ENCODE results near the gene CLMN.
"Not testable (repeated sequence)": the region's sequence is repeated elsewhere in the genome, so short reads cannot be mapped to it uniquely, and the experiment has no call there.

The CLMN gene

DNA sequence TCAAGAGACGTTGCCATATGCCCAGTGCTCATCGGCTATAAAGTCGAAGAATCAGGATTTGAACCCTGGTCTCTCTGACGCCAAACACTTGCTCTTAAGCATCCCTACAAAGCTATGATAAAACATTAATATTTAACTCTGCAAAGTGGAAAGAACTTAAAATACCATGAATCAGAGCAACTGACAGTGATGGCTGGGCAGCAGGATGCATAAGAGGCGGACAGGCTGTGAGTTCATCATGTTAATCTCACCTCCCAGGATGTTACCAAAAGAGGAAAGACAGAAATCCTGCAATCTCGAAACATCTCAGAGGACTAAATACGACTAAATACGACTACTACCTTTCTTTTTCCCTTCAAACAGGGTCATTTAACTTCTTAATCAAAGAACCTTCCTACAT lies 168.1 kb downstream of the CLMN start:
- no peak for DNase-seq

DNA sequence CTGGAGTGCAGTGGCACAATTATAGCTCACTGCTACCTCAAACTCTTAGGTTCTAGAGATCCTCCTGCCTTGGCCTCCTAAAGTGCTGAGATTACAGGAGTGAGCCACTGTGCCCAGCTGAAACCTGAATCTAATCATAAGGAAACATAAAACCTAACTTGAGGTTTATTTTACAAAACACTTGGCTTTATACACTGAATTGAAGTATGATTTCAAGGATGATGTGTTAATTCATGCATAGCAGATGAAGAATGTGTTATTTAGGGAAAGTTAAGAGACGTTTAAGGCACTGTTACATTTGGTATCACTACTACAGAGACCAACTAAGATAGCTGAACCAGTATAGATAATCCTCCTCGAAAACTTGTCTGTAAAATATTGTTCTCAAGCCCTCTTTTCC lies 168.8 kb downstream of the CLMN start:
- no peak for DNase-seq

DNA sequence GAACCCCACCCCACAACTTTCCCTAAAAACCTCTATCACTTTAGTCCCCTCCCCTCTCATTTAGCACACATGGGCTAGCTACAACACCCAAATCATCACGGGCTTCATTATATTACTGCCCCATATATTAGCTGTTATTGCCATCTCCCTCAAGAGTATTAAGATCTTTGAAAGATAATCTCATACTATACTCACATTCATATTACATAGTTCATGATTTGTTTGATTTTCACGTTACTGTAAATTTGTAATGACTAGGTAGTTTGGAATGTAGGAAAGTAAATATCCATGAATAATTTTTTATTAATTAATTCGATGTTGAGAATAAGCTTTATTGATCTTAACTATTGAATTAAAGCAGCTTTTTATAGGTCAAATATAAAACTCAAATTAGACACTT lies 170.3 kb downstream of the CLMN start:
- DNase-seq, result no peak

DNA sequence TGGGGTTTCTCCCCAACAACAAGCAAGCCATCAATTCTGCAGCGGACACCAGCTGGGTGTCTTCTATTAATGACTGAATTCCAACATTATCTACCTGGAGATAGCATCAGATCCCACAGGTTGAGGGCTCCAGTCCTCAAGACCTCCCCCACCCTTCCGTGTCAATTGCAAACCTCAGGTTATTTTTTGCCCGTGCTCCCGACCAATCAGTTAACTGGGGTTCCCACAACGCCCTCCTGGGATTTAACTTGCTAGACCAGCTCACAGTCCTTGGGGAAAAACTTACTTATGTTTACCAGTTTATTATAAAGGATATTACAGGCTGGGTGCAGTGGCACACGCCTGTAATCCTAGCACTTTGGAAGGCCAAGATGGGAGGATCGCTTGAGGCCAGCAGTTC lies 172.1 kb downstream of the CLMN start:
- no peak for DNase-seq

DNA sequence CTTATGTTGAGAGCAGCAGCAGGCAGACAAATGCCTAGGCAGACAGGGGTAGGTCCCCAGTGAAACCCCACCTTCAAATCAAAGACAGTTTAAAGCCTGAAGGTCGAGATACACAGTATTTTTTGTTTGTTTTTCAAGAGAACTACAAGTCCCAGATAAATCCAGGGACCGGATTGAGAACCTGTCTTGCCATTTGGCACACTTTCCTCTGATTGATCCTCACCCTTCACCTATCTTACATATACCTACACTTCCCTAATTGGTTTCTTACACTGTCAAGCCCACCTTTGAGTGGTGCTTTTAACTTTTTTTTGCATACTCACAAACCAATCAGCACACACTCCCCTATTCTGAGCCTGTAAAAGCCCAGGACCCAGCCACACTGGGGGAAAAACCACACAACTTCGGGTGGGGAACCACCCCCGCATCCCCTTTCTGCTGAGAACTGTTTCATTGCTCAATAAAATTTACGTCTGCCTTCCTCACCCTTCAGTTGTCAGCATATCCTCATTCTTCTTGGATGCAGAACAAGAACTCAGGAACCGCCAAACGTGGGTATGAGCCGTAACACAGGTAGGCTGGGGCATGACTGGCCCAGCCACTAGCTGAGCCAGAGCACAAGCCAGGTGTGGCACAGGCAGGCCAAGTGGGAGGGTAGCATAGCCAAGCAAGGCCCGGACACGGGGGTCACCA lies 173.5 kb downstream of the CLMN start:
- DNase-seq, result no peak

DNA sequence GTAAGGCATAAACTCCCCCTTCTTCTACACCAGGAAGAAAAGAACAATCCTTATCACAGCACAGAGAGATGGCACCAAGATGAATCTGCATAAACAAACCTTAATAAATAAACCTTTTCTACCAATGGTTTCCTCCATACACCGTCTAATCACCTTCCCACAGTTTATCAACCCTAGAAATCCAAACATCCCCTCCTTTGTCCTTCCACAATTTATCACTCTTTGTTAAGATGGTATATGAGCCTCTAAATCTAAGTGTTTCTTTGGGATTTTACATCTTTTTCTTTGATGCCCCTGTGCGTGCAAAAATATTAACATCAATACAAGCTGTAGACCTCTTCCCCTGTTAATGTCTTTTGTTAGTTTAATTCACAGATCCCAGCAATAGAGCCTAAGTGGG lies 174.9 kb downstream of the CLMN start:
- no peak for DNase-seq

DNA sequence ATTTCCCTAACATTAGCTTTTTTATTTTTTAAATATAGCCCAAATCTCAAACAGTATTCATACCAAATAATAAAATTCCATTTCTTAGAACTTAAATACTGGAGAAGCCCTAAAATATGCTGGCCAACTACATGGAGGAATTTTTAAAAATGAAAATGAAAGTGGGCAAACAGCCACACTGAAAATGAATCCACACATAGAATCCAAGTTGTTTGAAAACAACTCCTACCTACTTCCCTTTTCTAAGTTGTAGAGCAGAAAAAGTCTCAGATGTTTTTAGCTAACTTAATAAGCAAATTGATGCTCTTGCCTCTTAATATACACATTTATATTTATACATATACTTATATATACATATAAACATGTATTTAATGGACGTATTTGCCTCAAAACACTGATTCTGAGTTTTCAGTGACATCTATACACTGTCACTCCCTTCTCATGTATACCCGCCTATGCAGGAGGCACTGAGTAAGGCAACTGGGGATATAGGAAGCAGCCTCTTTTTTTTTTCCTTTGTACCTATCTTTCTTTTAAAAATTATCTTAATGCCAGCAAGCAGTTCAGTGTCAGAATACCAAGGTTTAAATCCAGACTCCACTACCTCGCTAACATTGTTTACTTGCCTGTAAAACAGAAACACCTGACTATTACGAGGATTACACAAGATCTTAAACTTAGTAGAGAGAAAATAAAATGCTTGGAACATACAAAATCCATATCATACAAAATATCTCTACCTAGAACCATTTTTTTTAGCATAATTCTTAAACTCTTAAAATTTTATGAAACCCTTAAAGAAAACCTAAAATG lies 175.7 kb downstream of the CLMN start:
- DNase-seq, result no peak

DNA sequence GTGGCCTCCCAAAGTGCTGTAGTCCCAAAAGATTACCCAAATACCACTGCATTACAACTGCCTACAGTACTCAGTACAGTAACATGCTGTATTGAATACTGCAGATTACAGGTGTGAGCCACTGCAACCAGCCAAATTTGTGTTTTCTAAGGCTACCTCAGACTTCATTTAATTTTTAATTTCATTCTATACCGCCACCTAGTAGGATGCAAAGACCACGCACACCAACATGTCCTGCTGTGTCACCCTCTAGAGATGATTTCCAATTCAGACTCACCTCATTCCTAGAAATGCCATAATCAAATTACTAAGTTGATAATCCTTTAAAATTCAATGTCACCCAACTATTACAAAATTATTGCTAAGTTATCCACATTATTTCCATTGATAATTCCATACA lies 177.5 kb downstream of the CLMN start:
- no peak for DNase-seq

DNA sequence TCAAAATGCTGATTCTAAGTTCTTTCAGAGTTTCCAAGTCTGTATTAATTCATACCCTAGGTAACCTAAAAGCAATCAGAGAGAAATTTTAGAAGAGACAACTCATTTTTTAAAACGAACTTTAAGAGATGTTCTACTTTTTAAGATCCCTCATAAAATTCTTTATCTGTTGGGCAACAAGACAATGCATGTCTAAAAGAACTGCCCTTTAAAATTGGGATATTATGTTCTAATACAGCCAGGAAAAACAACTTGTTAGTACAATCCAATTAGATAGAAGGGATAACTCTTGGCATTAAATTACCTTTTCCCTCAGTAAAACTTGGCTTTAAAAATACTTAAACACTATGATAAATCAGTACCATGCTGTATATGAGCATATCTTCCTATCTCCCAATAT lies 178.0 kb downstream of the CLMN start:
- DNase-seq, result no peak

DNA sequence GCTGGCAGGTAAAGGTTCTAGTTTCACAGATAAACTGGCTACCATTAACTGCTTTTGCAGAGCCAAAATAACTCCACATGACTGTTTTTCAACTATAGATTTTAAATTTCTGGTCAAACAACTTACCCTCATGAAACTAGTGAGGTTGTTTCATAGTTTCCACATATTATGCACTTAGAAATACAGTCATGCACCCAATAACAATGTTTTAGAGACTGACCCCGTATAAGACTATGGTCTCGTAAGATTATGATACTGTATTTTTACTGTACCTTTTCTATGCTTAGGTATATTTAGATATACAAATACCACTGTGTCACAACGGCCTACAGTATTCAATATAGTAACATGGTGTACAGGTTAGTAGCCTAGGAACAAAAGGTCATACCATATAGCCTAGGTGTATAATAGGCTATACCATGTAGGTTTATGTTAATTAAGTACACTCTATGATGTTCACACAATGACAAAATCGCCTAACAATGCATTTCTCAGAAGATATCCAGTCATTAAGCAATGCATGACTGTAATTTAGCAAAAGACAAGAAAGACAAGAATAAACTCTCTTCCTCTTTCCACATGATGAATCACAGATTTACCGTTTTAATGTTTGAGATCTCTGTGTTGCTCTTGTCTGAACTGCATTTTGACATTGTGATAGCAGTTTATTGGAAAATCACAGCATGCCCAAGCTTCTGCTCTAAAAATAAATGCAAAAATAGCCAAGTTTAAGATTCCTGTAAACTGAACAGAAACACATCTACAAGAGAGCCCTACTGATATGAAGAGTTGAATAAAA lies 179.4 kb downstream of the CLMN start:
- no peak for DNase-seq

DNA sequence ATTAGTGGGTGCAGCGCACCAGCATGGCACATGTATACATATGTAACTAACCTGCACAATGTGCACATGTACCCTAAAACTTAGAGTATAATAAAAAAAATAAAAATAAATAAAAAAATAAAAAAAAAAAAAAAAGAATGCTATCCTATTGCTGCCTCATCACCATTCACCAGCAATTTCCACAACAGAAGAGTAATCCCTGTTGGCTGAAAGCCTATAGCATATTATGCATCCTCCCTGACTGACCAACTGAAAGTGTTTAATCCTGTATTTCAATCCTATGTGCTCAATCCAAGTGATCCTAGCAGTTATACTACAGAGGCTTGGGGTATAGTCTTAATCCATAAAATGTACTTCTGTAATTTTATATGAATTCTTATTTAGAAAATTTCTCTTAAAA lies 180.8 kb downstream of the CLMN start:
- no peak for DNase-seq

DNA sequence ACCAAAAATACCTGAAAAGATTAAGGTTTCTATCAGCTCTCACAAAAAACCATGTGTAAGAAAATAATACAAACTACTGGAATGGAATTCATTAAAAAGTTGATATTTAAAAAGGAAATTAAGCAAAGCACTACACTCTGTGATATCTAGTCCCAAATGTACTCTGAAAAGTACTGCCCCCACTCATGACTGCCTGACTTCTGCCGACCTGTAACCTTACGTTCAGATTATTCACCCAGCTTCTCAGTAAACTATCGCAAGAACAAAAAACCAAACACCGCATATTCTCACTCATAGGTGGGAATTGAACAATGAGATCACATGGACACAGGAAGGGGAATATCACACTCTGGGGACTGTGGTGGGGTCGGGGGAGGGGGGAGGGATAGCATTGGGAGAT lies 181.3 kb downstream of the CLMN start:
- not testable (repeated sequence) for DNase-seq

DNA sequence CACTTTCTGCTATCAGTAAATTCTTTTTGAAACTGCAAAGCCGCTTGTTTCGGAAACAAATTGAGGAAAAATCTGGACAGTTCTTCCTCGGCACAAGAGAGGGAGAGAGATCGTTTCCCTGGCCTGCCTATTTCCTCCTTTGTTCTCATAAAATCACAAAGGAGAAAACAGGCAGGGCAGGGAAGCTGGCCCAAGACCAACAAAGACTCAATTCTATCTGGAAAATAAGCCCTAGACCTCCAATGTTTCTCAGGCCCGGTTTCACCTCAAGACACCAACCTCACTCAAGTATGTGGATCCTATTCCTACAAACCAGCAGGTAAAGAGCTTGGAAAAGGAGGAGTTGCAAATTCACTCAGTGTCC lies 181.9 kb downstream of the CLMN start:
- no peak for DNase-seq

DNA sequence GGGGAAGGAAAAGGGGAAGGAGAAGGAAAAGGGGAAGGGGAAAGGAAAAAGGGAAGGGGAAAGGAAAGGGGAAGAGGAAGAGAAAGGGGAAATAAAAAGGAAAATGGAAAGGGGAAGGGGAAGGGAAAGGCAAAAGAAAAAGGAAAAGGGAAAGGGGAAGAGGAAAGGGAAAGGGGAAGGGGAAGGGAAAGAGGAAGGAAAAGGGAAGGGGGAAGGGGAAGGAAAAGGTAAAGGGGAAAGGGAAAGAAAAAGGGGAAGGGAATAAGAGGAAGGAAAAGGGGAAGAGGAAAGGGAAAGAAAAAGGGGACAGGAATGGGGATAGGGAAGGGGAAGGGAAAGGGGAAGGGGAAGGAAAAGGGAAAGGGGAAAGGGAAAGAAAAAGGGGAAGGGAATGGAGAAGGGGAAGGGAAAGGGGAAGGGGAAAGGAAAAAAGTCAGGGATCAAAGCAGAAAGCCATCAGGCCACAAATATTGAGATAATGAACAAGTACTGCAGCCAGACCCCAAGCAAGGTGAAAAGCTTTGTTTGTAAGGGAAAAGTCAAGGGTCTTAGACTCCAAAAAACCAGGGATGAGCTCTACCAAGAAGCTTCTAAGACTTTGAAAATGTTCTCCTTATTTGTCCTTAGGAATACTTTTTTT lies 182.4 kb downstream of the CLMN start:
- DNase-seq, result no peak

DNA sequence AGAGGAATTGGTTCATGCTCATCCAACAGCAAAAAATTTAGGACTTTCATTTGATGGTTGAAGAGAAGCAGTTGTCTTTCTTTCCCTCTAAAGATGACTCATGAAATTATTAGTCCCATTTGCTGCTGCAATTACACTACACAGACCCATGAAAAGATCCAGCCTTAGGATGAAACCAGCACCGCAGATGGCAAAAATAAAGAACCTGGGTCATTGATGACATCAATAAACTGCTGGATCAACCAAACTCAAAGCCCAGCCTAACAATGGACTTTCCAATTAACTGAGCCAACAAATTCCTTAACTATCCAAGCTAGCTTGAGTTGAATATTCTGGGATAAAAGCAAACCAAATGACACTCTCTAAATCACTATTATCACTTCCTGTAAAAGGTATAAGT lies 183.1 kb downstream of the CLMN start:
- DNase-seq, result no peak

DNA sequence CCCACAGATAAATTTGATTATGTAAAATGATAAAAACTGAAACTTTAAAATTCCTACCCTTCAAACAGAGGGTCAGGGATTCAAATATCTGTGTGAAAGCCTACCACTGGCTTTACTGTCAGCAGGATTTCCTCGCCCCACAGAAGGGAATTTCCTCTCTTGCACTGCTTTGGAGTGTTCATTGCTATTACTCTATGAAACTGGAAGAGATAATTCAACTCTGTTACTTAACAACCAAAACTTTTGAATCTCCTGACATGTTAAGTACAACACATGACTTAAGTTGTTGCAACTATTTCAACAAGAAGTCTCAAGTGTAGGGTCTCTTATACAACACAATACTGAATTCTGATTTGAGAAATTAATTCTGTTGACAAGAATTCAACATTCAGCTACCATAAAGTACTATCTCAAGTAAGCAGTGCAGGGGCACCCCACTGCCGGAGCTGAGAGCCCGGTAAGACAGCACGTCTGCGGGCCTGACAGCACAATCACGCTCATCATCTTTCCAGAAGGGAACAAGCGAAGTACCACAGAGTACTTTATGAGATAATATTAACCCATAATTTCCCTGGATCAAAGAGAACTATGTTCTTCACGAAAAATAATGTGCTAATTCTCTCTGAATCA lies 185.3 kb downstream of the CLMN start:
- DNase-seq, result no peak

DNA sequence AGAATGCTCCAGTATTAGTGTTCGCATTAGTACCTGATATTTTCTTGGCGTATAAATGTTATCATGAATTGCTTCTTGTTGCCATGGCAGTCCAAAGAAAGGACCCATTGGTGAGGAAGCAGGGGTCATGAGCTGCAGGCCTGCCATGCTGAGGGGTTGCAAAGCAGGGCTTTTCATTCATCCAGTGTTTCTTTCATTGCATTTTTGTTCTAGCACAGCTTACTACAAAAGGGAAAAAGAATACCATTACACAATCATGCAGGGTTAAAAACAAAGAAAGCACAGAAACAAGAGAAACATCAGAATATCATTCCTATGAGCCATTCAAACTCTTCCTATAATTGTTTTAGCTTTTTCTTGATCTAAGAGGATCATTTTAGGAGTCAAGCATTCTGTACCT lies 186.4 kb downstream of the CLMN start:
- DNase-seq, result no peak

DNA sequence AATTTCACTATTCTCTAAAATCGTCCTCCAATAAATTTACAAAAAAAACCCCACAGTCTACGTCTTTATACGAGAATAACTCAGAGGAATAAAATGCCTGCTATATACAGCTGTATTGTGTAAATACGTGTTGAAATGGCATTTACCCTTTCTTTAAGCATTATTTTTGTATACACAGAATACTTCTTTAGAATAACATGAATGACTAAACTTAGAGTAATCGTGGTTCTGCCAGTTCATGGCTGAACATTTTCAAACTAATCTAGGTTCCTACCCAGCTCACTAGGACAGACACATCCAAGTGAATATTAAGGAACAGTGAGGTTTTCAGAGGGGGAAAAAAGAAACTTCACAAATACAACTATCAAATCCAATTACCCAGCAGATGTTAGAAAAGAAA lies 186.9 kb downstream of the CLMN start:
- no peak for DNase-seq

Data from activated CD4-positive, alpha-beta T cell treated with anti-CD3 and anti-CD28 coated beads for 48 hours (primary cell).